ENCODE results near the gene NRG2. TPM values are rescaled to one million over a fixed set of nuclear protein-coding genes. Genes with fewer than 3 reads are reported as not detected.

Gene NRG2
- total RNA-seq, 1 experiment from 2014 or later = 0.59 TPM

DNA sequence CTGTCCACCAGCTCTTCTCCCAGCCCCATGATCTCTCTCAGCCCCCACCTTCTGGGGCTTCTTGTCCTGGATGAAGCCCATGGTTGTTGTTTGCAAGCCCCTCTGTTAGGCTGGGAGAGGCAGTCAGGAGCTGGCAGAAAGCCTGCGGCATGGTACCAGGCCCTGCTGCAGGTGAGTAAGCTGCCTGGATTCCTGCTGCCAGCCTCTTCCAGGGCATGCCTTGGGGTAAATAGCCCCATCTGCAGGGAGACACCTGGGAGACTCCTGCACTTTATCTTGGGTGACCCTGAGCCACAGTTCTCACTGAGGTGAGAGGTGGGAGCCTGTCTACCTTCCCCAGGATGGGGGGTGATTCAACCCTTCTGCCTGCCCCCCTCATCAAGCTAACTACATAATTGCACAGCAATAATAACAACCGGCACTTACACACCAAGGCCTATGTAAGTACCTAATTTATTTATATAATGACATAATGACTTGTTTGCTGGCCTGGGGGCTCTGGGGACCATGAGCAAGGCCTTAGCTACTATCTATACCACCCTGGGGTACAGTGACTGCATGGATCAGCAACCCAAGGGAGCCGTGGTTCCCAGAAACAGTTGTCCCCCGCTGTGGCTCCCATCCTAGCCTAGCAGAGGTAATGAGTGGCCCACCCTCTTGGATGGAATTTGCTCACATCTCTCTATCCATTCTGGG lies 131.5 kb downstream of the NRG2 start:
- Histone ChIP-seq H3K4me1 (no peaks in the 10 kb centered on the region), H3K27me3 (replicated peaks; ENCODE audit: control insufficient read depth, insufficient read depth, low read length) (no peaks in the 10 kb centered on the region; the same call in 1 of the 2 replicates)
- no peaks in the 10 kb centered on the region for H3K9me3 Mint-ChIP-seq (ENCODE audit: unreplicated experiment)

GRCh38 chr5:139910901-139911300 lies 132.2 kb downstream of the NRG2 start:
- Mint-ChIP-seq H3K4me1 (ENCODE audit: low read depth, unreplicated experiment) (no peaks in the 10 kb centered on the region), H3K27me3 (ENCODE audit: insufficient read depth, unreplicated experiment) (peaks cover 6% of the 10 kb centered on the region), H3K36me3 (ENCODE audit: insufficient read depth, unreplicated experiment) (no peaks in the 10 kb centered on the region), H3K27ac (ENCODE audit: unreplicated experiment) (peak overlapping the region; percentile 8), H3K9me3 (ENCODE audit: unreplicated experiment) (no peaks in the 10 kb centered on the region), H3K4me3 (ENCODE audit: unreplicated experiment) (no peak overlapping the region)
- no peak for DNase-seq
- intact Hi-C loops (cut with micrococcal nuclease; ENCODE audit: unreplicated experiment) = no loop called here
- H3K27me3 ChIP-seq (replicated peaks; ENCODE audit: control insufficient read depth, insufficient read depth, low read length) = no peaks in the 10 kb centered on the region; the same call in 1 of the 2 replicates
- CTCF ChIA-PET = no interaction called here
- BruUV-seq (replicated peaks) = no TSS peak
- no peak overlapping the region for H3K4me3 ChIP-seq (ENCODE audit: low read depth, low read length)
- POLR2A ChIA-PET = no interaction called here
- H3K4me1 ChIP-seq = no peaks in the 10 kb centered on the region
- TF ChIP-seq, protein P1, sequence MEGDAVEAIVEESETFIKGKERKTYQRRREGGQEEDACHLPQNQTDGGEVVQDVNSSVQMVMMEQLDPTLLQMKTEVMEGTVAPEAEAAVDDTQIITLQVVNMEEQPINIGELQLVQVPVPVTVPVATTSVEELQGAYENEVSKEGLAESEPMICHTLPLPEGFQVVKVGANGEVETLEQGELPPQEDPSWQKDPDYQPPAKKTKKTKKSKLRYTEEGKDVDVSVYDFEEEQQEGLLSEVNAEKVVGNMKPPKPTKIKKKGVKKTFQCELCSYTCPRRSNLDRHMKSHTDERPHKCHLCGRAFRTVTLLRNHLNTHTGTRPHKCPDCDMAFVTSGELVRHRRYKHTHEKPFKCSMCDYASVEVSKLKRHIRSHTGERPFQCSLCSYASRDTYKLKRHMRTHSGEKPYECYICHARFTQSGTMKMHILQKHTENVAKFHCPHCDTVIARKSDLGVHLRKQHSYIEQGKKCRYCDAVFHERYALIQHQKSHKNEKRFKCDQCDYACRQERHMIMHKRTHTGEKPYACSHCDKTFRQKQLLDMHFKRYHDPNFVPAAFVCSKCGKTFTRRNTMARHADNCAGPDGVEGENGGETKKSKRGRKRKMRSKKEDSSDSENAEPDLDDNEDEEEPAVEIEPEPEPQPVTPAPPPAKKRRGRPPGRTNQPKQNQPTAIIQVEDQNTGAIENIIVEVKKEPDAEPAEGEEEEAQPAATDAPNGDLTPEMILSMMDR (IDR thresholded peaks at IDR 0.05; ENCODE audit: insufficient read depth in 1 of 2, low read depth in 1 of 2, low read length in 1 of 2, severe bottlenecking in 1 of 2, unreplicated experiment in 1 of 2) = no peak
- H3K36me3 ChIP-seq (ENCODE audit: control insufficient read depth, insufficient read depth, low read length) = no peaks in the 10 kb centered on the region
- no peaks in the 10 kb centered on the region for H3K9me3 ChIP-seq

More for the DNA sequence above, 131.5 kb downstream of the NRG2 start:
- BruUV-seq (replicated peaks) = no TSS peak
- H3K4me3 ChIP-seq (ENCODE audit: low read depth, low read length) = no peak overlapping the region
- H3K9me3 ChIP-seq = no peaks in the 10 kb centered on the region
- peaks cover 6% of the 10 kb centered on the region for H3K27me3 Mint-ChIP-seq (ENCODE audit: insufficient read depth, unreplicated experiment)
- H3K4me1 Mint-ChIP-seq (ENCODE audit: low read depth, unreplicated experiment) = no peaks in the 10 kb centered on the region
- no peaks in the 10 kb centered on the region for H3K36me3 Mint-ChIP-seq (ENCODE audit: insufficient read depth, unreplicated experiment)
- intact Hi-C loops (cut with micrococcal nuclease; ENCODE audit: unreplicated experiment) = no loop called here
- no peak overlapping the region for H3K27ac Mint-ChIP-seq (ENCODE audit: unreplicated experiment)
- no peak for DNase-seq
- ChIA-PET POLR2A (no interaction called here), CTCF (no interaction called here)
- H3K4me3 Mint-ChIP-seq (ENCODE audit: unreplicated experiment) = no peak overlapping the region
- TF ChIP-seq, protein P1 (IDR thresholded peaks at IDR 0.05; ENCODE audit: insufficient read depth in 1 of 2, low read depth in 1 of 2, low read length in 1 of 2, severe bottlenecking in 1 of 2, unreplicated experiment in 1 of 2) = no peak
- no peaks in the 10 kb centered on the region for H3K36me3 ChIP-seq (ENCODE audit: control insufficient read depth, insufficient read depth, low read length)

DNA sequence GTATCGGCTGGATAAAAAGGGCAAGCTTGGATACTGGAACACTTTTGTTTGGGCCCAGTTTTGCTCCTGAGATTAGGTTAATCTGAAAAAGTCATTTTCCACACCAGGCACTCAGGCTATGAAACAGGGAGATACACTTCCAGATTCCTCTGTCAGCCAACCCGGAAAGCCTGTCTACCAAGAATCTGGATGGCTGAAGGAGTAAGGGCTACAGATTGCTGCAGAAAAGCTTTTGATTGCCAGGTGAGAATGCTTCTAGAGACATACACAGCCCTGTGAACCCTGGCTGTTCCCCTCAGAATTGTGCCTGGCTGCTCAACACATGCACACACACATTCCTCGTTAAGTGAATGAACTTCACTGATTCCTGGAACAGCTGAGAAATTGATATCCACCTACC lies 133.1 kb downstream of the NRG2 start:
- intact Hi-C loops (cut with micrococcal nuclease; ENCODE audit: unreplicated experiment) = no loop called here
- TF ChIP-seq, protein P1 (IDR thresholded peaks at IDR 0.05; ENCODE audit: insufficient read depth in 1 of 2, low read depth in 1 of 2, low read length in 1 of 2, severe bottlenecking in 1 of 2, unreplicated experiment in 1 of 2) = no peak
- ChIA-PET POLR2A (no interaction called here), CTCF (no interaction called here)
- Histone ChIP-seq H3K27me3 (replicated peaks; ENCODE audit: control insufficient read depth, insufficient read depth, low read length) (no peaks in the 10 kb centered on the region; the same call in 1 of the 2 replicates), H3K4me1 (peaks cover 2% of the 10 kb centered on the region; the same call in 1 of the 2 replicates), H3K36me3 (ENCODE audit: control insufficient read depth, insufficient read depth, low read length) (no peaks in the 10 kb centered on the region), H3K9me3 (no peaks in the 10 kb centered on the region), H3K4me3 (ENCODE audit: low read depth, low read length) (no peak overlapping the region)
- Mint-ChIP-seq H3K4me3 (ENCODE audit: unreplicated experiment) (no peak overlapping the region), H3K36me3 (ENCODE audit: insufficient read depth, unreplicated experiment) (no peaks in the 10 kb centered on the region), H3K27me3 (ENCODE audit: insufficient read depth, unreplicated experiment) (peaks cover 3% of the 10 kb centered on the region), H3K27ac (ENCODE audit: unreplicated experiment) (no peak overlapping the region), H3K9me3 (ENCODE audit: unreplicated experiment) (no peaks in the 10 kb centered on the region), H3K4me1 (ENCODE audit: low read depth, unreplicated experiment) (no peaks in the 10 kb centered on the region)
- no peak for DNase-seq
- no TSS peak for BruUV-seq (replicated peaks)

All from Caco-2 (cell line).